DLD1 (cell line): ENCODE data around the gene N4BP2.
"Not testable (repeated sequence)": the region's sequence is repeated elsewhere in the genome, so short reads cannot be mapped to it uniquely, and the experiment has no call there.

Experiments used
- in situ Hi-C: cut with HindIII; loops from 2 replicates; pipeline ENCODE4 v1.10.0; 2017; ENCODE audit warnings: low sequenced_read_pairs

The N4BP2 gene

DNA sequence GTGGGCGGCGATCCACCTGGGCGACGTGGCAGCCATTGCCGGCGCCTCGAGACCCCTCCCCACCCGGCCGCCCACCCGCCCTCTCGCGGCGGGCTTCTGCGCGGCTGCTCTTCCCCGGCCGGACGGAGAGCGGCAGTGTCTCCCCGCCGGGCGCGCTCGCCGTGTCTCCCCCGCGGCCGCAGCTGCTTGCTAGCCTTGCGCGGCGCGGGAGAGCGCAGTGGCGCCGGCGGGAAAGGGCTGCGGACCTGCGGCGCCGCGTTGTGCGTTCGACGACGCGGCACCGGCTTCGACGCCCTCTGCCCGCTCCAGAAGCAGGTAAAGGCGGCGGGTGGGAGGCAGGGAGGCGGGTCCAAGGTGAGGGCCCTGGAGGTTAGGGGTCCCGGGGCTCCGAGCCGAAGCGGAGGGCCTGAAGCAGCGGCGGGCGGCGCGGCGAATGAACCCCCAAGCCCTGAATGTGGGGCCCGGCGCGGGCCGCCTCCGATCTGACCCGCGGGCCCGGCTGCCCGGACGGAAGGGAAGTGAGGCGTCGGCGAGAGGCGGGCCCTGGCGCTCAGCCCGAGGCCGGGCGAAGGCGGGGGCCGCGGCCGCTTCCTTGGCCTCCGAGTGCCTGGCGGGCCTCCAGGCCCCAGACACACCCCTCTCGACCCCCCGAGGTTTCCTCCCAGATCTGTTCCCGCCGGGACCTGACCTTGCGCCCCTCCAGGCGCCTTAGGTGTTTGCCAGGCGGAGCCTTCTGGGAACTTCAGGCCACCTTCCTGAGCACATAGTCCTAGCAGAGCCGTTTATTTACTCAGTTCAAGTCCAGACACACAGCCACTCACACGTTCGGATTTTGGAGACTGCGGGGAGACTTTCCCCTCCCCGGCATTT, at the start of gene N4BP2:
N4BP2 (plus strand) TSS at position 135 of the 870 bp plus-strand sequence. CDS start 40,491 bp downstream, outside the sequence.
- in situ Hi-C loops = no loop called here

DNA sequence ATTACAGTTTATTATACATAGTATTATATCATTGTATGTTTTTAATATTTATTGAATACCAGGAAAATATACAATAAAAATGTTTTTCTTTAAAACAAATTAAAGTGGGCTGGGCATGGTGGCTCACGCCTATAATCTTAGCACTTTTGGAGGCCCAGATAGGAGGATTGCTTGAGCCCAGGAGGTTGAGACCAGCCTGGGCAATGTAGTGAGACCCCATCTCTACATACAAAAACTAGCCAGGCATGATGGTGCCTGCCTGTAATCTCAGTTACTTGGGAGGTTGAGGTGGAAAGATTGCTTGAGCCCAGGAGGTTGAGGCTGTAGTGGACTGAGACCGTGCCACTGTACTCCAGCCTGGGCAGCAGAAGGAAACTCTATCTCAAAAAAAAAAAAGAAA, 40.6 kb upstream of the N4BP2 start:
- in situ Hi-C loops = no loop called here

DNA sequence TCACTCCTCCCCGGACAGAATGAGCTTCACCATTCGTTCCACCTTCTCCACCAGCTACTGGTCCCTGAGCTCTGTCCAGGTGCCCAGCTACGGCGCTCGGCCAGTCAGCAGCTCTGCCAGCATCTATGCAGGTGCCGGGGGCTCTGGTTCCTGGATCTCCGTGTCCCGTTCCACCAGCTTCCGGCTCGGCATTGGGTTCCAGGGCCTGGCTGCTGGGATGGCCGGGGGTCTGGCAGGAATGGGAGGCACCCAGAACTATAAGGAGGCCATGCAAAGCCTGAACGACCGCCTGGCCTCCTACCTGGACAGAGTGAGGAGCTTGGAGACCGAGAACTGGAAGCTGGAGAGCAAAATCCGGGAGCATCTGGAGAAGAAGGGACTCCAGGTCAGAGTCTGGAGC, 36.4 kb upstream of the N4BP2 start:
- in situ Hi-C loops = no loop called here

DNA sequence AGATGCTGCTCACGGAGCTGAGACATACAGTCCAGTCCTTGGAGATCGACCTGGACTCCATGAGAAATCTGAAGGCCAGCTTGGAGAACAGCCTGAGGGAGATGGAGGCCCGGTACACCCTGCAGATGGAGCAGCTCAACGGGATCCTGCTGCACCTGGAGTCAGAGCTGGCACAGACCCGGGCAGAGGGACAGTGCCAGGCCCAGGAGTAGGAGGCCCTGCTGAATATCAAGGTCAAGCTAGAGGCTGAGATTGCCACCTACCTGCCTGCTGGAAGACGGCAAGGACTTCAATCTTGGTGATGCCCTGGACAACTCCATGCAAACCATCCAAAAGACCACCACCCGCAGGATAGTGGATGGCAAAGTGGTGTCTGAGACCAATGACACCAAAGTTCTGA, 35.5 kb upstream of the N4BP2 start:
- in situ Hi-C loops = not testable (repeated sequence)

DNA sequence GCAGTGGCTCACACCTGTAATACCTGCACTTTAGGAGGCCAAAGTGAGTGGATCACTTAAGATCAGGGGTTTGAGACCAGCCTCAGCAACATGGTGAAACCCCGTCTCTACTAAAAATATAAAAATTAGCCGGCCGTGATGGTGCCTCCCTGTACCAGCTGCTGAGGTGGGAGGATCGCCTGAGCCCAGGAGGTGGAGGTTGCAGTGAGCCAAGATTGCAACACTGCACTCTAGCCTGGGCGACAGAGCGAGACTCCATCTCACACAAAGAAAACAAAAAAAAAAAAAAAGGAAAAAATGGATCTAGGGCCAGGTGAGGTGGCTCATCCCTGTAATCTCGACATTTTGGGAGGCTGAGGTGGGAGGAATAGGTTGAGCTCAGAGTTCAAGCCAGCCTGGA, 32.6 kb upstream of the N4BP2 start:
- in situ Hi-C loops = not testable (repeated sequence)

DNA sequence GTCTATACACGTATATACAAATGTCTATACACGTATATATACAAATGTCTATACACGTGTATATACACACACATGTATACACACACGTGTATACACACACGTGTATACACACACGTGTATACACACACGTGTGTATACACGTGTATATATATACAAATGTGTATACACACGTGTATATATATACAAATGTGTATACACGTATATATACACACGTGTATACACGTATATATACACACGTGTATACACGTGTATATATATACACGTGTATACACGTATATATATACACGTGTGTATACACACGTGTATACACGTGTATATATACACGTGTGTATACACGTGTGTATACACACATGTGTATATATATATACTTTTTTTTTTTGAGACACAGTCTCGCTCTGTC, 23.9 kb upstream of the N4BP2 start:
- in situ Hi-C loops = no loop called here

DNA sequence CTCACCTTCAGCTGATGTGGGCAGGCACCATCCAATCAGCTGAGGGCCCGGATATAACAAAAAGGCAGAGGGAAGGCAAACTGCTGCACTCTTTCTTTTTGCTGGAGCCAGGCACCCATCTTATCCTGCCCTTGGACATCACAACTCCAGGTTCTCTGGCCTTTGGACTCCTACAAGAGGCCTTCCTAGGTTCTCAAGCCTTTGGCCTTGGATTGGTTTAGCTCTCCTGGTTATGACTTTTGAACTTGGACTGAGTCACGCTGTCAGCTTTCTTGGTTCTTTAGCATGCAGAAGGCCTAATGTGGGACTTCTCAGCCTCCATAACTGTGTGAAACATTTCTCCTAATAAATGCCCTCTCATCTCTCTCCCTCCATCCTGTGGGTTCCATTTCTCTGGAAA, 23.0 kb upstream of the N4BP2 start:
- in situ Hi-C loops = no loop called here

DNA sequence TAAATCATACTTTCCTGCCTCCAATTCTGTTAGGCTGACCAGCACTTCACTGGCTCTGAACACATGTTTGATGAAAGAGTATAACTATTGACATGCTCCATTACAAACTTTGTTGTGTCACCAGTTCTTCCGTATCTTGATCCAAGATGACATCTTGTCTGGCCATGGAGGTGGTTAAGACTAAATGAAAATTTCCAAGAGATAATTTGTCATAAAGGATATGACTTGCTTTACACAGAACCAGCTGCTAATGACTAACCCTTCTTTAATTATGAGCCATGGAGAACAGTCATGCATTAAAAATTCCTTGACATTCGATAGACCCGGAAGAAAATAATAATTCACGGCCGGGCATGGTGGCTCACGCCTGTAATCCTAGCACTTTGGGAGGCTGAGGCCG, 17.7 kb upstream of the N4BP2 start:
- in situ Hi-C loops = no loop called here

DNA sequence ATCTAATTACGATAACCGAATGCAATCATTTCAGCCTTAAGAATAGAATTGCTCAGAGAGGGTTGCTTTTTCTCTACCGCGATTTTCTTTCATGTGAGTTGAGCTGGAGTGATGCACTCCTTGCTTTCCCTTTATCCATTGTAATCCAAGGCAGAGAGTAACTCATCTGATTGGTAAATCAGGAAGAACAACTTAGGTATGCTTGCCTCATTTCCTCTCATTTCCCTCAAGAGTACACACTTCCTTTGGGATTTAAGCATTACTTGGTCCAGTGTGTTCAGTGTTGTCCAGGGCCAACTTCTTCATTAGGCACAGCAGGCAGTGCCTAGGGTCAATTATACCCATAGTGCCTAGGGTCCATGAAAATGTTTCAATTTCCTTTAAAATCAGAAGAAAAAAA, 15.7 kb upstream of the N4BP2 start:
- in situ Hi-C loops = no loop called here

DNA sequence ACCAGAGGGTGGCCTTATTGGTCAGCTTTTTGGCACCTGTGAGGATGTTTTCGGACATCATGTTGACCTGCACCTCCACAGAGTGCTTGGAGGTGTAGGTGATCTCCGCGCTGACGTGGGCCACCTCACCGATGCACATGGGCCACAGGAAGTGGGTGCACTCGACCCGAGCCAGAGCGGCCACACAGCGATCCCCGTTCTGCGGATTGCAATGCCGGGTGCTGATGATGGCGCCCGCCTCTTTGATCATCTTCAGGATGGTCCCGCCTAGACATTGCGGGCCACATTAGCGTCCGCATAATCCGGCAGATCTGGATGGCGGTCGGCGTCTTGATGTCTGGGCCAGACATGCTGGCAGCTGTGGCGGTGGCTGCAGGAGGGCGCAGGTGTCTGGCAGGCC, 12.9 kb upstream of the N4BP2 start:
- in situ Hi-C loops = no loop called here

DNA sequence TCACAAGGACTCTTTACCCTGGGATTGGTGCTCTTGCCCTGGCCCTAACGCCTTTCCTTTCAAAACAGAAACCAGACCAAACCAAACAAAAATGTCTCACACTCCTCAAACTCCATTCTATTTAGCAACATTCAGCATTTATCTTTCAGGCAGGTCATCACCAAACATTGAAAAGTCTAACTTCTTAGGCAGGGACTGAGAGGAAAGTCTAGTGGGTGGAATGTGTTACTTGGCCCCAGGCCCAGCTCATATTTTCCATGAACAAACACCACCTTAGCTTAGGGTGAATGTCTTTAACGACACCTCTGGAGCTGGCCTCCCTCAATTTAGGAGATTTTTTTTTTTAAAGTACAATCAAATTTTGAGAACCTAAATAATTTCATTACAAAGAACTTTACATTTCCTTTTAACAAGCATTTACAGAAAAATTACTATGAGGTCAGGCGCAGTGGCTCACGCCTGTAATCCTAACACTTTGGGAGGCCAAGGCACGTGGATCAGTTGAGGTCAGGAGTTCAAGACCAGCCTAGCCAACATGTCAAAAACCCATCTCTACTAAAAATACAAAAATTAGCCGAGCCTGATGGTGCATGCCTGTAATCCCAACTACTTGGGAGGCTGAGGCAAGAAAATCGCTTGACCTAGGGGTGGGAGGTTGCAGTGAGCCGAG, 10.2 kb upstream of the N4BP2 start:
- in situ Hi-C loops = no loop called here

DNA sequence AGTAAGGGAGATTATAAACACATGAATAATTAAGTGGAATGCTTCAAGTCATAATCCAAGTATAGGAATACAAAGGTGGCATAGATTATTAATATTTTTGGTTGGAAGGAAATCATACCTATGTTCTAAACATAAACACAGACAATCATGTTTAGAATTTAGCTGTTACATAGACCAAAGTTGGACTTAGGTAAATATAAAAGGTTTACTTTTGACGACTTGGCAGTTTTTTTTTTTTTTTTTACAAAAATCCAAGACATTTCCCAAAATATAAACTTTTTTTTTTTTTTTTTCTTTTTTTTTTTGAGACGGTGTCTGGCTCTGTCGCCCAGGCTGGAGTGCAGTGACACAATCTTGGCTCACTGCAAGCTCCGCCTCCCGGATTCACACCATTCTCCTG, 3.5 kb upstream of the N4BP2 start:
- in situ Hi-C loops = no loop called here

DNA sequence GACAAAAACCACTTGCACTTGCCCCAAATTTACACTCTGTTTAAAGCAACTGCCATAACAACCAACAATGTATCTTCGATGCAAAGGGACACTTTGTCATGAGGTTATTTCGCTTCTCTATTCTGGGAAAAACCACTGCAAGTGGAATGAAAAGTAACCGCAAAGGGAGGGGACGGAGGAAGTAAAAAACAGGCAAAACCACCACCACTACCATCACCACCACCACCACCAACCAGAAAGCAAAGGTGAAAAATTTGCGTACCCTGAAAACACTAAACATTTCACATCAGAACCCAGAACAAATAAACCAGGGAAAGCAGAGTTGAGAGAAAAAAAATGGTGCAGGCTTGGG, 1.2 kb upstream of the N4BP2 start:
- in situ Hi-C loops = no loop called here

DNA sequence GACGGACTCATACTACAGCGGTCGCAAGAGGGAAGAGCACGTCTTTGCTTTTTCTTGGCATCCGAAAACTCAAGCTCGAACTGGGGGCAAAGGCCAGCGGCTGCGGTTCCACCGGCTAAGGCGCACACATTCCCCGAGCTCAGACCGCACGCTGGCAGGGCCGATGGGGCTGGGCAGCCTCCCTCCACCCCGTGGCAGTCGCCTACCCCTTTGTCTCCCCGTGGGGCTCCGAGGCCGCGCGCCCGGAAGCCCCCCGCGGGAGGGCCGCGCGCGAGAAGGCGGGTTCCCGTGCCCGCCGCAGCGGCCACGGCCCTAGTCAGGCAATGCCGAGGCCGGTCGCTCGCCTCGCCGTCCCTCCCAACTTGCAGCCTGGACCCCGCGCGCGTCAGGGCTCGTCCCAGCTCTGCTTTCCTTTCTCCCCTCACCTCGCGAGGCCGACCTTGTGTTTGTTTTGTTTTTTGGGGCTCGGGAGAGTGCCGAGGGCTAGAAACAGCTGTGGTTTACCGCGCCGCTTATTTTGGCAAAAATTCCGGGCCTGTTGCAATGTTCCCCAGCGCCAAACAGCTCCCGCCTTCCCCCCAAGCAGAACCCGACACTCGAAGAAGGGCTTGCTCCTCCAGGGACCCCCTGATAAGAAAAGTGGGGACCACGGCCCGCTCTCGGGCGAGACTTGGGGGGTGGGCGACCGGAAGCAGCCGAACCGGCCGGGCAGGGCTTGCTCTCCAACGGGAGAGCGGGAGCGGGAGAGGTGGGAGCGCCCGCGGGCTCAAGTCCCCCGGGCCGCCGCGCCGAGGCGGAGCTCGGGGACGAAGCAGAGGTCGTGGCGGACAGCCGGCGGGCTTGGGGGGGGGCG, 561 bp upstream of the N4BP2 start:
- in situ Hi-C loops = no loop called here

DNA sequence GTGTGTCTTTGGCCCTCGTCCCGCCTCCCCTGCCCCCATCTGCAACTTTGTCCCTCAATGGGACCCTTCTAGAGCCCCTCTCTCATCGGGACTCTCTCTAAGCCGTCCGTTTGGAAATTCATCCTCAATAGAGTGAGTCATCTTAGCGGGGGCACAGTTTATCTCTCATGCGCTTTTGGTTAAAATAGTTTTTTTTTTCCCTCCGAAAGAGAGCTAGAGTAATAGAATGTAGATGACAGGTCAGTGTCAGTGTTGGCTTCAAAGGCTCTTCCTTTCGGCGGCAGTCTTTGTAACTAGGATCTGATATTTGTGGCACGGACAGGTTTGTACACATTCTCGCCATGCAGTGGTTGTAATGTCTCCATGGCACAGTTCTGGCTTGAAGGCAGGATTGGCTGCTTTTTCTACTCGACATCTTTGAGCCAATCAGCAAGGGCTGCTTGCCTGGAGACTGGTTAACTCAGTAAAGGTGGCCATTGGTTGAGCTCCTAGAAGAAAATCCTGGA, 989 bp downstream of the N4BP2 start:
- in situ Hi-C loops = no loop called here

DNA sequence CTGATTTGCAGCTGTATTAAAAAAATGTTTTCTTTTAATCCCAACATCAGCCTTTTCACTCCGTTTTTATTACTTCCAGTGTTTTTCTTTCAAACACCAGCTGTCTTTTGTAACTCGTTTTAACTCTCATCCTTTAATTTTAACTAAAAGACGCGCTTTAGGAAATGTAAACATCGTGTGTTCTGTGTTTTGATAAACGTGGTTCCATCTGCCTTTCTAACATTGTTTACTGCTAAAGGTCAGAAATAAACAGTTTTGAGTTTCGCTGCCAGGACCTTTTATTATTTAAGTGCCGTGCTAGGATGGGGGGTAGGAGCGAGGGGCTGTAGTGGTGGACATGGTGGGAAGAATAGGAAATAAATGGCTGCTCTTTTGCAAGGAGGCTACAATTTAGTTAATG, 1.5 kb downstream of the N4BP2 start:
- in situ Hi-C loops = no loop called here

DNA sequence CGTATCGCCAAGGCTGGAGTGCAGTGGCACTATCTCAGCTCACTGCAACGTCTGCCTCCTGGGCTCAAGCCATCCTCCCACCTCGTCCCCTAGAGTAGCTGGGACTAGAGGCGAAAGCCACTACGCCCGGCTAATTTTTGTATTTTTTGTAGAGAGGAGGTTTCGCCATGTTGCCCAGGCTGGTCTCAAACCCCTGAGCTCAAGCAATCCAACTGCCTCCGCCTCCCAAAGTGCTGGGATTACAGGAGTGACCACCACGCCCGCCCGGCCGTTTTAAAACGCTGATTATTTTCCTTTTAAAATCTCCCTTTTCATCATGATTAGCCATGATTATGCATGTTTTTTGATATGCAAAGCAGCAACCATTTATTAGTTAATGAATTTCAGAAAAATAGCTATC, 2.2 kb downstream of the N4BP2 start:
- in situ Hi-C loops = no loop called here

DNA sequence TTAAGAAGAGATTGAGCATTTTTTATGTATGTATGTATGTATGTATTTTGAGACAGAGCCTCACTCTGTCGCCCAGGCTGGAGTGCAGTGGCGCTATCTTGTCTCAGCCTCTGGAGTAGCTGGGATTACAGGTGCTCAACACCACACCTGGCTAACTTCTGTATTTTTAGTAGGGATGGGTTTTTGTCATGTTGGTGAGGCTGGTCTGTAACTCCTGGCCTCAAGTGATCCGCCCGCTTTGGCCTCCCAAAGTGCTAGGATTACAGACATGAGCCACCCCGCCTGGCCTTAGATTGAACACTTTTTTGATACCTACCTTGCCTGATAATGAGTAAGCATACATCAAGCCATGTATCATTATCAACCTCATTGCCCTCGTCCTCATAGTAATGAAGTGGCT, 2.7 kb downstream of the N4BP2 start:
- in situ Hi-C loops = no loop called here

DNA sequence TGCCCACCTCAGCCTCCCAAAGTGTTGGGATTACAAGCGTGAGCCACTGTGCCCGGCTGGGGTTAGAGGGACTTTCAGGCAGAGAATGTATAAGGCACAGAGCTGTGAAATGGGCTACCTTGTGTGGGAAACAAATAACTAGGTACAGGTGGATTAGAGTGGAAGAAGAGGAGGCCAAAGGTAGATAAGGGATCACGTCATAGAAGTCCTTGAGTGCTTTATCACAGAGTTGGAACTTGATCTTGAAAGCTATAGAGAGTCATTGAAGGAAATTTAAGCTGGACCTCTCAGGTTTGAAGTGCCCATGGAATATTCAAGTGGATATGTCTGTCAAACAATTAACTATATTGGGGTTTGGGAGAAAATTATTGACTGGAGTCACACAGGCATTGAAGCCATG, 8.4 kb downstream of the N4BP2 start:
- in situ Hi-C loops = no loop called here

DNA sequence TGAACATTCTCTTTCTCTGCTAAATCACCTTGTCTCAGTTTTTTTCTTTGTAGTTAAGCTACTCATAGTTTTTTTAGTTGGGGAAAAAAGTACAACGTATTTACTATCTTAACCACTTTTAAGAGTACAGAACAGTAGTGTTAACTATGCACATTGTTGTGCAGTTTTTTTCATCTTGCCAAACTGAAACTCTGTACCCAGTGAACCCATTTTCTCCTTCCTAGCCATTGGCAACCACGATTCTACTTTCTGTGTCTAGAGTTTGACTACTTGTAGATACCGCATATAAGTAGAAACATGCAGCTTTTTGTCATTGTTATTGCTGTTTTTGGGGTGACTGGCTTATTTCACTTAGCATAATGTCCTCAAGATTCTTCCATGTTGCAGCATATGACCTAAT, 10.0 kb downstream of the N4BP2 start:
- in situ Hi-C loops = no loop called here

DNA sequence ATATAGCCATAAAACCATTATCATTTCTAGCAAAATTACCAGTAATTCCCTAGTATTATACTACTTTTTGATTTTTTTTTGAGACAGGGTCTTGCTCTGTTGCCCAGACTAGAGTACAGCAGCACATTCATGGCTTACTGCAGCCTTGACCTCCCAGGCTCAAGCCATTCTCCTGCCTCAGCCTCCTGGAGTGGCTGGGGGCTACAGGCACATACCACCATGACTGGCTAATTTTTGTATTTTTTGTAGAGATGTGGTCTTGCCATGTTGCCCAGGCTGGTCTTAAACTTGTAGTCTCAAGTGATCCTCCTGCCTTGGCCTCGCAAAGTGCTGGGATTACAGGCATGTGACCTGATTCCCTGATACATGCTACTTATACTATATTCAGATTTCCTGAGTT, 13.7 kb downstream of the N4BP2 start:
- in situ Hi-C loops = no loop called here
